Ascending aorta (tissue), 2 donors: ENCODE data around the gene SNAI3. TPM values are rescaled to one million over a fixed set of nuclear protein-coding genes. Genes with fewer than 3 reads are reported as not detected.

Experiments
- DNase-seq, 2 donors: peaks; one replicate each; pipeline ENCODE4 v3.0.0-alpha.2; 2019; ENCODE audit warnings: low spot score in 2 of 2
- H3K27ac ChIP-seq, 2 donors: fragments of 200-600 bp; sonication (generic); one replicate each; pipeline ENCODE4 v1.5.1; 2016 to 2017; ENCODE audit warnings: mild to moderate bottlenecking in 1 of 2
- H3K27me3 ChIP-seq: fragments of 200-600 bp; sonication (generic); one replicate; pipeline ENCODE4 v1.5.1; 2017
- H3K36me3 ChIP-seq, 2 donors: fragments of 200-600 bp; sonication (generic); one replicate each; pipeline ENCODE4 v1.5.1; 2016
- H3K4me1 ChIP-seq, 2 donors: fragments of 200-600 bp; sonication (generic); one replicate each; pipeline ENCODE4 v1.5.1; 2016 to 2017; ENCODE audit warnings: mild to moderate bottlenecking in 1 of 2
- H3K4me3 ChIP-seq, 2 donors: fragments of 200-600 bp; sonication (generic); one replicate each; pipeline ENCODE4 v1.5.1; 2016 to 2017; ENCODE audit warnings: mild to moderate bottlenecking in 1 of 2
- H3K9me3 ChIP-seq, 2 donors: fragments of 200-600 bp; sonication (generic); one replicate each; pipeline ENCODE4 v1.5.1; 2016
- intact Hi-C: fragments of 100-400 bp; cut with DNase I; formaldehyde crosslinking; loops from one replicate; pipeline ENCODE4 v1.15.1; 2023
- total RNA-seq: library from RNA; depleted of rRNA; stranded (reverse); fragments of >200 nt; gene quantifications from one replicate; pipeline ENCODE4 v1.1.0, GENCODE V29; 2016
- TF ChIP-seq, protein P1 (sequence below), 3 experiments: fragments of 200-600 bp in 2 of 3; fragments of 450-650 bp in 1 of 3; sonication (generic) in 2 of 3; IDR thresholded peaks; one replicate each; pipeline ENCODE4 v1.5.1; 2016 to 2019; ENCODE audit warnings: antibody characterized with exemption in 3 of 3, mild to moderate bottlenecking in 1 of 3, moderate library complexity in 1 of 3

SNAI3 gene
- total RNA-seq, 1 donor from 2014 or later, result not detected

- Histone ChIP-seq H3K4me3 (no peak overlapping the region), H3K4me1 (peaks cover 0 to 4% of the 10 kb centered on the region in 2 donors), H3K9me3 (no peaks in the 10 kb centered on the region), H3K36me3 (peaks cover 68 to 83% of the 10 kb centered on the region in 2 donors), H3K27ac (no peak overlapping the region), H3K27me3 (no peaks in the 10 kb centered on the region)
- intact Hi-C loops, result no loop called here
- DNase-seq, result no peak
- TF ChIP-seq, protein P1, sequence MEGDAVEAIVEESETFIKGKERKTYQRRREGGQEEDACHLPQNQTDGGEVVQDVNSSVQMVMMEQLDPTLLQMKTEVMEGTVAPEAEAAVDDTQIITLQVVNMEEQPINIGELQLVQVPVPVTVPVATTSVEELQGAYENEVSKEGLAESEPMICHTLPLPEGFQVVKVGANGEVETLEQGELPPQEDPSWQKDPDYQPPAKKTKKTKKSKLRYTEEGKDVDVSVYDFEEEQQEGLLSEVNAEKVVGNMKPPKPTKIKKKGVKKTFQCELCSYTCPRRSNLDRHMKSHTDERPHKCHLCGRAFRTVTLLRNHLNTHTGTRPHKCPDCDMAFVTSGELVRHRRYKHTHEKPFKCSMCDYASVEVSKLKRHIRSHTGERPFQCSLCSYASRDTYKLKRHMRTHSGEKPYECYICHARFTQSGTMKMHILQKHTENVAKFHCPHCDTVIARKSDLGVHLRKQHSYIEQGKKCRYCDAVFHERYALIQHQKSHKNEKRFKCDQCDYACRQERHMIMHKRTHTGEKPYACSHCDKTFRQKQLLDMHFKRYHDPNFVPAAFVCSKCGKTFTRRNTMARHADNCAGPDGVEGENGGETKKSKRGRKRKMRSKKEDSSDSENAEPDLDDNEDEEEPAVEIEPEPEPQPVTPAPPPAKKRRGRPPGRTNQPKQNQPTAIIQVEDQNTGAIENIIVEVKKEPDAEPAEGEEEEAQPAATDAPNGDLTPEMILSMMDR (IDR thresholded peaks at IDR 0.05), result no peak
Measured at GRCh38 chr16:88629835-88630234, 56.5 kb downstream of the SNAI3 start.

DNA sequence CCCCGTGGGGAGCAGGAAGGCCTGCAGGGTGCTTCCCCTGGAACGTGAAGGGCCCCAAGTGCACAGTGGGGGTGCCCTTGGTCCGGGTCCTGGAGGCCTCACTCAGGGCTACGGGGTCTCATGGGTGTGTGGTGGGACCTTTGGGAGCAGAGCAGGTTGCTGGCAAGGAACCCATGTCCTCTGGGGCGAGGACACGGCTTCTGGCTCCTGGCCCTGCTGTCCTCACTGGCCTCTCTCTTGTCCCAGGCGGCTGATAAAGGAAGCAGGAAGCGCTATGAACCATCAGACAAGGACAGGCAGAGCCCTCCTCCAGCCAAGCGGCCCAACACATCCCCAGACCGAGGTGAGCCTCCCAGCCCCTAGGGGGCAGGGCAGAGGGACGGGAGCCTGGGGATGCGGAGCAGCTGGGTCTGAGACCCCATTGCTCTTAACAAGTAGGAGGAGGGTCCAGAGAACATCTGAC, 57.8 kb downstream of the SNAI3 start:
- Histone ChIP-seq H3K36me3 (peaks cover 81 to 93% of the 10 kb centered on the region in 2 donors), H3K27ac (no peak overlapping the region), H3K4me1 (no peaks in the 10 kb centered on the region), H3K9me3 (no peaks in the 10 kb centered on the region), H3K4me3 (no peak overlapping the region), H3K27me3 (no peaks in the 10 kb centered on the region)
- TF ChIP-seq, protein P1 (IDR thresholded peaks at IDR 0.05), result no peak
- no peak for DNase-seq
- intact Hi-C loops, result no loop called here

Other genes with a start within 250 kb of the SNAI3 start
- 5.5 TPM for gene ZFPM1, start 233.2 kb downstream of the SNAI3 start, total RNA-seq
- 36.3 TPM for gene ZC3H18, start 116.1 kb downstream of the SNAI3 start, total RNA-seq
- not detected for gene IL17C, start 47.9 kb downstream of the SNAI3 start, total RNA-seq
- 361 TPM for gene CYBA, start 35.5 kb downstream of the SNAI3 start, total RNA-seq
- 72.9 TPM for gene MVD, start 23.4 kb downstream of the SNAI3 start, total RNA-seq
- 44.3 TPM for gene RNF166, start 19.9 kb upstream of the SNAI3 start, total RNA-seq
- 4.2 TPM for gene CTU2, start 20.0 kb upstream of the SNAI3 start, total RNA-seq
- 428 TPM for gene PIEZO1, start 98.7 kb upstream of the SNAI3 start, total RNA-seq
- not detected for gene CDT1, start 117.3 kb upstream of the SNAI3 start, total RNA-seq
- gene APRT, start 125.4 kb upstream of the SNAI3 start, total RNA-seq, result 305 TPM
- 62.2 TPM for gene GALNS, start 170.4 kb upstream of the SNAI3 start, total RNA-seq
- 7.6 TPM for gene TRAPPC2L, start 170.6 kb upstream of the SNAI3 start, total RNA-seq
- gene PABPN1L, start 180.2 kb upstream of the SNAI3 start, total RNA-seq, result not detected